Measurements from ENCODE around the gene APBB1IP.
"Not testable (repeated sequence)": the region's sequence is repeated elsewhere in the genome, so short reads cannot be mapped to it uniquely, and the experiment has no call there.

The APBB1IP gene

DNA sequence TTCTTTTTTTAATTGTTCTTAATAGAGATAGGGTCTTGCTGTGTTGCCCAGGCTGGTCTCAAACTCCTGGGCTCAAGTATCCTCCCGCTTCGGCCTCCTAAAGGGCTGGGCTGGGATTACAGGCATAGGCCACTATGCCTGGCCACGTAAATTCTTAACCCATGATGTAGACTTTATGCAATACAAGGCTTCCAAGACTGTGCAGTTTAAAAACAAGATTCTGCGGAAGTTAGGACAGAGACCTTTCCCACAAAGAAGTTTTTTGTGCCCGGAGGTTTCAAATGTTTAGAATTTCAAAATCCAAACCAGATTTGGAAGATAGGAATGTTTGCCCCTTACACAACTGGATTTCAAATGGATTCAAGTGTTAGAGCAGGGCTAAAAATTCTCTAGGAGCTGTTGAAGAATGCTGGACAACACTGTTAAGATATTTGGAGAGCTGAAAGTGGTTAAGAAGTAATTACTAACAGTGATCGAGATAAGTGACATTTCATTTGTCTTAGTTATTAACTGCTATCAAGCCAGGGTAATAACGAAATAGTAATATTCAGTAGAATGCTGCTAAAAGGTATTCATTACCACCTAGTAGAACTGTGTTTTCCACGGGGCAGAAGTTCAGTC is 7.4 kb downstream of the APBB1IP start:
- no peak for DNase-seq

DNA sequence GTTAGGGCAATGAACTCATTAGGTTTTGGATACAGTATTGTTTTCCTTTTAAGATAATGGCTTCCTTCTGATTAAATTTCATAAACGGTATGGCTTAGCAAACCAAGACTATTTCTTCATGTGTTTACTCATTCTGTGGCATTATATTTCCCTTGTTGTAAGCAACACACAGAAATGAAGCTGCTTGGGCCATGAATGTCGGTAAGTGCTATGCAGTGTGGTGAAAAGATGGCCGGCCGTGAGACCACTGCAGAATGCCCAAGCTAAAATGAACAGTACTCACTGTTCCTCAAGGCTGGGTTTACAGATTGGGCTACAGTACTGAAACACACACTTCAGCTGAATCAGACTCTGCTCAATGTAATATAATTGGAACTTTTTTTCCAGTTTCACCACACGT is 8.1 kb downstream of the APBB1IP start:
- DNase-seq = no peak

DNA sequence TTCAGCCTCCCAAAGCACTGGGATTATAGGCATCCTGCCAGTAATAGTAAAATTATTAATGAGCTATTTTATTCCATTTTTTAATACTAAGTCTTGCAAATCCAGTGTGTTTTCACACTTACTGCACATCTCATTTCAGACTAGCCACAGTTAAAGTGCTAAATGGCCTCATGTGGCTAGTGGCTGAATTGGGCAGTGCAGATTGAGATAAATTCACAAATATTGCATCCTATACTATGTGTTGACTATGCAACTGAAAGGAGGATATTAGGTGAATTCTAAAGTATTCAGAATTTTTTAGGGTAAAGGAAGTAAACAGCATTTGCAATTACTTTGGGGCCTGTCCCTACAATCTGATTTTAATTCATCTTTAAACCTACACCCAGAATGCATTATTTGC is 10.2 kb downstream of the APBB1IP start:
- no peak for DNase-seq

DNA sequence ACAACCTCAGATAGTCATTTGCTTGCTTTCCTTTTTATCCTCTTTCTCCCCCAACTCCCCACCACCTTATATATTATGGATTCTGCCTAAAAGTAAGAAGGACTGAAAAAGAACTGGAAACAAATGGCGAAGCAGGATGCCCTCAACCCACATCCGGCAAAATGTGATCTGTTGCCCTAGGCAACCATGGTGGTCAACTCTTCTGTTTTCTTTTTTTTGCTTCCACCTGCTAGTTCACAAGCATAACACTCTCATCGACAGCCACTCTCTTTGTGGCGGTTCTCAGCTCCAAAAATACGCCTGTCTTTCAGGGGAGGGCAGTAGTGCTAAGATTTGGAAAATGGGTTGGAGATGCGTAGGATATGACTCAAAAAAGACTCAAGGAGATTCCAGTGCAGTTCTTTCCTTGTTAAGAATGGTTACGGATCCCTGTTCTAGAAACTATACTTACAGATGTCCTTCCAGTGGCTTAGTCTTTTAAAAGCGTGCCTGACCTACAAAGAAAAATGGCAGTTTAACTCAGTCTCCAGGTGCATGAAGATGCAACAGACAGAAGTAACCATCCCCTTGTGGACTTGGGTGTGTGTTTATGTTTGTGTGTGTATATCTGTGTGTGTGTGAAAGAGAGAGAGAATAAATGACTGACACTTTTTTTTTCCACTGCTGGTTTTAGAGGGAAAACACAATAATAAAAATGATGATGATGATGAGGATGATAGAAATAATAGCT is 10.7 kb downstream of the APBB1IP start:
- DNase-seq = peak; percentile 58

DNA sequence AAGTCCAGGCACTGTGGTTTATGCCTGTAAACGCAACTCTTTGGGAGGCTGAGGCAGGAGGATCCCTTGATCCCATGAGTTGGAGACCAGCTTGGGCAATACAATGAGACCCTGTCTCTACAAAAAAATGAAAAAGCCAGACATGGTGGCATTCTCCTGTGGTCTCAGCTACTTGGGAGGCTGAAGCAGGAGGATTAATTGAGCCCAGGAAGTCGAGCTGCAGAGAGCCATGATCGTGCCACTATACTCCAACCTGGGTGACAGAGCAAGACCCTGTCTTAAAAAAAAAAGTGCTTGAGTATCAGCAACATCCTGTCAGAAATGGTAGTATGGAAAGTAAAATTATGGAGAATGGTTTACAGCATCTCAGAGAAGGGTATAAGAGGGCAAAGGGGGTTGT is 11.6 kb downstream of the APBB1IP start:
- no peak for DNase-seq

DNA sequence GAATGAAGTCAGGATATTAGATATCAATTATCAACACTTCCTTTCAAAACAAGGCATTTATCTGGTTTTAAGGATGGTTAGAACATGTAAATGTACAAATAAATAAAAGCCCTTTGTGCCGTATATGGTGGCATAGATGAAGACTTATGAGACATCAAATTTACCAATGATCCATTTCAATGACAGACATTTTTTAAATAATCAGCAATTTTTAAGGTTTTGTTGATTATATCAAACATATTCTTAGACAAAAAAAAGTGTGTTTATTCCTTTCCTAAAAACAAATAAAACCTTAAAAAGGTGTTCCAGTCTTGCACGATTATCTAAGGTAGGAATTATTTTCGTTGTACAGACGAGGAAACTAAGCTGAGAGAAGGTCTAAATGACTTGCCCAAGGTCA is 13.8 kb downstream of the APBB1IP start:
- DNase-seq = no peak

DNA sequence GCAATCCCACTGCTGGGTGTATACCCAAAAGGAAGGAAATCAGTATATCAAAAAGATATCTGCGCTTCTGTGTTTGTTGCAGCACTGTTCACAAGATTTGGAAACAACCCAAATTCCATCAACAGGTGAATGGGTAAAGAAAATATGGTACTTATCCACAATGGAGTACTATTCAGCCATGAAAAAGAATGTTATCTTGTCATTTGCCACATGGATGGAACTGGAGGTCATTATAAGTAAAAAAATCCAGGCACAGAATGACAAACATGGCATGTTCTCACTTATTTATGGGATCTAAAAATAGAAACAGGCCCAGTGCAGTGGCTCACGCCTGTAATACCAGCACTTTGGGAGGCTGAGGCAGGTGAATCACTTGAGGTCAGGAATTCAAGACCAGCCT is 15.7 kb downstream of the APBB1IP start:
- DNase-seq = no peak

DNA sequence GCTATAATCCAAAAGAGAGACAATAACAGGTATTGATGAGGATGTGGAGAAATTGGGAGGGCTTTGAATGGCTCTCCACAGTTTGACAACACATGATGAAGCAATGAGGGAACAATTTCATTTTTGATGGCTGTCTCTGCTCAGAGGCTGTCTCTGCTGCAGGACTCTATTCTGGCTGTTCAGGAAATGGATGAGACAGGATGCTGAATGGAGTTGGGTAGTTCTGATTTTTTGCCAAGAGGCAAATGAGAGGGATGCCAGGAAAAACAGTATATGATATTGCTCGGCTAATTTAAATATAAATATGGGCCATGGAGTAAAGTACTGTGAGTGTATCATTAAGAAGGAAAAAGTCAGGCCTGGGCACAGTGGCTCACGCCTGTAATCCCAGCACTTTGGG is 16.8 kb downstream of the APBB1IP start:
- no peak for DNase-seq

DNA sequence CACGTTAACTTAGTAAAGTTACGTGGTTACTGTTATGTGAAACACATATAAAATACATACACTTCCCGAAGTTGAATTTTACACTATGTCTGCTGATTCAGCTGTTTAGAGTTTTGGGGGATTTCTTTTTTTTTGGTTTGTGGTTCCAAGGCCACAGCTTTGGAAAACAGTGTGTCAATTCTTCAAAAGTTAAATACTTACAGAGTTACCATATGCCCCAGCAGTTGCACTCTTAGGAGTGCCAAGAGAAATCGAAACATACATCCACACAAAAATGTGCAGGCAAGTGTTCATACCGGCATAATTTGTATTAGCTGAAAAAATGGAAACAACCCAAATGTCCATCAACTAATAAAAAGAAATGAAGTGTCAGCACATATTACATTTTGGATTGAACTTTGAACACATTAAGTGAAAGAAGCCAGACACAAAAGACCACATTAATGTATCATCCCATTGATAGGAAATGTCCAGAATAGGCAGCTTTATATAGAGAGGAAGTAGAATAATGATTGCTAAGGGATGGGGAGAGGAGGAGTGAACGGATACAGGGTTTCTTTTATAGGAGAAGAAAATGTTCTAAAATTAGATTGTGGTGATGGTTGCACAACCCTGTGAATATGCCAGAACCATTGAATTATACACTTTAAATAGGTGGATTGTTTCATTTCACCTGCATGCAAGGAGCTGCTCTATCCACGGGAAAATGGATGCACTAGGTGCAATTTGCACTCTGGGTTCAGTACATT is 17.6 kb downstream of the APBB1IP start:
- DNase-seq = no peak

DNA sequence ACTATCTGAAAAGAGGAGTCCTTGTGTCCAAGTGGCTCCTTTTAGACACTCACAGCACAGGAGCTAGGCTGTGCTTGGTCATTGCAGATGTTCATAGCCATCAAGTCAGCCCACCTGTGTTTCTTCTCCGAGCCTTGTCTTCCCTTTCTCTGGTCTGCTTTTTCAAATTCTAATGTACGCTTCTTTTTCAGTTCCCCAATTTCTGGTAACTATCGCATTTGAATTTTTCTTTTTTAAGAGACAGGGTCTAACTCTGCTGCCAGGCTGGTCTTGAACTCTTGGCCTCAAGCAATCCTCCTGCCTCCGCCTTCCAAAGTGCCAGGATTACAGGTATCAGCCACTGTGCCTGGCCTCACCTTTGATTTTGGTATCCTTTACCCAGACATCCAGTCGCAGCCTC is 18.9 kb downstream of the APBB1IP start:
- no peak for DNase-seq

DNA sequence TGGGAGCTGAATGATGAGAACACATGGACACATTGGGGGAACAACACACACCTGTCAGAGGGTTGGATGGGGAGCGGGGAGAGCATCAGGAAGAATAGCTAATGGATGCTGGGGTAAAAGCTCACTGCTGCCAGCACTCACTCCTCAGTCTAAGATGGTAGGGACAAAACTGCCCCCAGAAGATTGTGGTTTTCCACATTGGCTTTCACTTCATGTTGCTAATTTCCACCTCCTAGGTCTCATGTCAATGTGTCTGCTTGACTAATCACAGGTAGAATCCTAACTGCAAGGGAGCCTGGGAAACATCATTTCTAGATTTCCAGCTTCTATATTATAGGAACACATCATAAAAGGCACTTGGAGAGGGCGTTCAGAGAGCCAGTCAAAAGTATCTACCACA is 22.6 kb downstream of the APBB1IP start:
- no peak for DNase-seq

DNA sequence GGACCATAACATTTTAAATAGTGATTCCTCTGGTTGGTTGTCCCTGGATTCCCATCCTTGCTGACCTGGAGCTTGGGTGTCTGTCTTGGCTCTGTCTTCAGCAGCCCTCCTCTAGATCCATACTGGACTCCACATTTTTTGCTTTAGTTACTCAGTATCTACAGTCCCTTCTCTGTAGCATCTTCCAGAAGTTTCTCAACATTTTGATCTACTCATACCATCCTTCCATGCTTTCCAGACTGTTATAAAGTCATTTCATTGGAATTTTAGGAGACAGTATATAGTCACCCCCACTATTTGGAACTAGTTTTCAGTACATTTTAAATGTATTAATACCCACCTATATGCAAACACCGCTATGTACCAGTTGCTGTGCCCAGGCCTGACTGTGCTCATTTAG is 25.8 kb downstream of the APBB1IP start:
- DNase-seq = no peak

DNA sequence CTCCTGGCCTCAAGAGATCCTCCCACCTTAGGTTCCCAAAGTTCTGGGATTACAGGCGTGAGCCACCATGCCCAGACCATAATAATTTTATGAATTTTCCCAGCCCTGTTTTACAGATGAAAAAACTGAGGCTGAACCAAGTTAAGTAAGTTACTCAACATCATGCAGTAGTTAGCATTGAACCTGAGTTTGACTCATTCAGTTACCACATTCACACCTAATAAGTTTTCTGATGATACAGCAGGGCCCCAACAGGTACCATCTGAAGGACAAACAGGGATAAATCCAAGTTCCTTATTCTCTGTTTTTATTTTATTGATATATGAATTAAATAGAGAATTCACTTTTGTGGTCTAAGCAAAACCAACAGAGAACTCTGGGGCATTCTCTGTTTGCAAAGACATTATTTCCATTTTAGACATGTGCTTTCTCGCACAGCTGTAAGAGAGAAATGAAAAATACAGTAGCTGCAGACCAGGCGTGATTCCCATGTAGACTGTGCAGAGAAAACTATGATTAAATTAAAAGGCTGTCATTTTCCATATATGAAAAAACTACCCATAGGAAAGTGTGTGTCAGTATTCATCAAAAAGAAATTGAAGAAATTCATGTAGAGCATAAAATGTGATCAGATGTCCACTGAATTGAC is 26.6 kb downstream of the APBB1IP start:
- DNase-seq = no peak

DNA sequence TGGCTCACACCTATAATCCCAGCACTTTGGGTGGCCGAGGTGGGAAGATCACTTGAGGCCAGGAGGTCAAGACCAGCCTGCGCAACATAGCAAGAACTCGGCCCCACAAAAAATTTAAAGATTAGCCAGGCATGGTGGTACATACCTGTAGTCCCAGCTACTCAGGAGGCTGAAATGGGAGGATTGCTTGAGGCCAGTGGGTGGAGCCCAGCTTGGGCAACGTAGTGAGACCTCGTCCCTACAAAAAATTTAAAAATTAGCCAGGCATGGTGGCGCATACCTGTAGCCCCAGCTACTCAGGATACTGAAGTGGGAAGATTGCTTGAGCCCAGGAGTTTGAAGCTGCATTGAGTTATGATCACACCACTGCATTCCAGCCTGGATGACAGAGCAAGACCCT is 28.4 kb downstream of the APBB1IP start:
- DNase-seq = not testable (repeated sequence)

DNA sequence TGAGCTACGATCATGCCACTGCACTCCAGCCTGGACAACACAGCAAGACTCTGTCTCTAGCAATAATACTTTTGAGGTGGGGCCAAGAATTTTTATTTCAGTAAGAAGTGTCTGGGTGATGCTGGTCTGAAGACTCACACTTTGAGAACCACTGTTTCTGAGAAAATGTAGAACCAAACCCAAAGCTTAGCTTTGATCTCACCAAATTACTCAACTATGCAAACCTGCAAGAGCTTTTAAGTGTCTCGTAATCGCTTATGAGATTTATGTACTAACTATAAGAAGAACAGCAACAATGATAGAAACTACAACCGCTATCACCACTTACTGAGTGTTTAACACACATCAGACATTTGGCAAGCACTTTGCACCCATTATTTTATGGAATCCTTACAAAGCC is 29.5 kb downstream of the APBB1IP start:
- DNase-seq = no peak

DNA sequence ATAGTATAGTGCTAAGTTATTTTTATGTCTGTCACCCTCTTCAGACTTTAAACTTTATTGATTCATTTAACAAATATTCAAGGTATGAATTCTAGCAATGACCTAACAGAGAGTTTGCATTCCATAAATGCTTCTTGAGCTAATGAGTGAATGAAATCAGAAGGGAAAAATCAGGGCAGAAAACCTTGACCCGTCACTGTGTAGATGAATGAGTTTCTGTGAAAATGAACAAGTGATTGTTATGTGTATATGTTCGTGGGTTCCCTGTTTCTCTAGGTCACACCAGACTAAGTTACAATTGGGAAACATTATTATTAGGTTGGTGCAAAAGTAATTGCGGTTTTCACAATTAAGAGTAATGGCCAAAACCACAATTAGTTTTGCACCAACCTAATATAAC is 30.1 kb downstream of the APBB1IP start:
- no peak for DNase-seq

DNA sequence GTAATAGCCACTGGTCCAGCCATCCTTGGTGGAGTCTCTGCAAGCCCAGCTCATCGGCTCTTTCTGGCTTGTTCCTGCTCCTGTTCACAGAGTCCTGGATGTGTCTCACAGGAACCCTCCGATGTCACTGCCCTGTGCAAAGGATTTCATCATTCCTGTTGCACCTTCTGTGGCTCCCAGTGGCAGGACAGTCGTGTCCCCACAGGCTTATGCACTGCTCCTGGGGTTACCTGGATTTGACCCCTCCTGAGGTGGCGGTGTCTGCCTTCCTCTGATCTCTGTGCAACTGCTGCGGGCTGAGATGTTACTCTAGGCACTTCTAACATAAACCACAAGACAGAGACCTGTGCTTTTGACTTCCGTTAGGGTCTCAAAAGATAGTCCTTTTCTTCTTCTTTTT is 30.6 kb downstream of the APBB1IP start:
- peak; percentile 46 for DNase-seq

DNA sequence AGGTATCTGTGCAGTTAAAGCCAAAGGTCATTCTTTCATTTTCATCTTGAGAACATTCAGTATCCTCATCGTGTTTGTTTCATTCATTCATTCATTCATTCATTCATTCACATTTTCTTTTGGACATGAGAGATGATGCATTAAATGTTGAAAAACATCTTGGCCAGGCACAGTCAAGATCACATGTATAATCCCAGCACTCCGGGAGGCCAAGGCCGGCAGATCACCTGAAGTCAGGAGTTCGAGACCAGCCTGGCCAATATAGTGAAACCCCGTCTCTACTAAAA is 34.3 kb downstream of the APBB1IP start:
- DNase-seq = no peak

DNA sequence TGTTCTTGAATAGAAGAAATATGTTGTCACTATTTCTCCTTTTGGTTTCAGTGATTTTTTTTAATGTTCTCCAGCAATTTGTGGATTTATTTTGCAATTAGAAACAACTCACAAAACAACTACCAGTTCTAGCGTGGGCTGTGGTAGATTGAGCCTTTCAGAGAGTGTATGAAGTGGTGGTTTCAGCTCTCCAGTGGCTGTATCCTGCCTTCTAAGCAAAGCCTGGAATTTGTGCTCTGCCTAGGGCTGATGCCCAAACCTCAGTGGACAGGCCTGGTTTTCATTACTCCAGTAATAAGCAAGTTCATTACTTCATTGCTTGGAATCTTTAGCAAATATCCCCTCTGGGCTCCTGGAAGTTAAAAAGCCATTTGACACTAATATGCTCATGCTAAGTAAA is 35.9 kb downstream of the APBB1IP start:
- DNase-seq = no peak

DNA sequence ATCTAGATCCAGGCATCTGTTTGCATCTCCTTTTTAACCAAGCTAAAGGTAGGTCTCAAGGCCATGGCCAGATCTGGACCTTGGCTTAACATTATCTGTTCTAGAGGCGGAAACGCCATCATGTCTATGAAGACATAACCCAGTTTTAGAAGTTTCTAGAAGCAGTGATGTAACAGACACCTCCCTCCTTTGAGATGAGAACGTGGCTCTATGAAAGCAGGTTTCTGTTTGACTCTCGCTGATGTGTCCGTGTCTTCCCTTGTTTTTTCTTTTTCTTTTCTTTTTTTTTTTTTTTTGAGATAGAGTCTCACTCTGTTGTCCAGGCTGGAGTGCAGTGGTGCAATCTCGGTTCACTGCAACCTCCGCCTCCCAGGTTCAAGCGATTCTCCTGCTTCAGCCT is 36.7 kb downstream of the APBB1IP start:
- not testable (repeated sequence) for DNase-seq

DNA sequence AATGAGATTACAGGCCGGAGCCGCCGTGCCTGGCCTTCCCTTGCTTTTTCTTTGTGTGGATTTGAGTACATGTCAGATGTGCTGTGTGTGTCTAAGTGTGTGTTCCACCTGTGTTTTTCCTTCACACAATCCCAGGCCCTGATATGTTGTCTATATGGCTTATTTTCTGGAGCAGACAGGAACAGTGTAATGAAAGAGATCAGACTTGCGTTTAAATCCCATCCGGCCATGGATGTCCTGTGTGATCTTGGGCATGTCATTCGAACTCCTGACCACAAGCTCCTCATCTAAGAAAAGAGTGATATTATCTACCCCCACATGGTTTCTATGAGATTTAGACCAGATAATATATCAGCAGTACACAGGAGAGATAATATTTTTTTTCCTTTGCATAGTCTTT is 37.2 kb downstream of the APBB1IP start:
- DNase-seq = no peak

DNA sequence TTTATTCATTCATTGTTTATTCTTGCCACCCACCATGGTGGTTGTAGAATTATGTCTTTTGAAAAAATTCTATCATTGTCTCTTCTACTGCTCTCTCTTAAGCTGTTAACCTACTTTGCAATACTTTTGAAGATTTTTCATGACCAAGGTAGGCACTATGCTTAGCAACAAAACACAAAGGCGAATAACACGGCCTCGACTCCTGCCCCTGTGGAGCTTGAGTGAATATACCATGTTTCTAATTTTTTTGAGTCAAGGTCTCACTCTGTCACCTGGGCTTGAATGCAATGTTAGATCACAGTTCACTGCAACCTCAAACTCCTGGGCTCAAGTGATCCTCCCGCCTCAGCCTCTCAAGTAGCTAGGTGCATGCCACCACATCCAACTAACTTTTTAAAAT is 39.4 kb downstream of the APBB1IP start:
- no peak for DNase-seq

DNA sequence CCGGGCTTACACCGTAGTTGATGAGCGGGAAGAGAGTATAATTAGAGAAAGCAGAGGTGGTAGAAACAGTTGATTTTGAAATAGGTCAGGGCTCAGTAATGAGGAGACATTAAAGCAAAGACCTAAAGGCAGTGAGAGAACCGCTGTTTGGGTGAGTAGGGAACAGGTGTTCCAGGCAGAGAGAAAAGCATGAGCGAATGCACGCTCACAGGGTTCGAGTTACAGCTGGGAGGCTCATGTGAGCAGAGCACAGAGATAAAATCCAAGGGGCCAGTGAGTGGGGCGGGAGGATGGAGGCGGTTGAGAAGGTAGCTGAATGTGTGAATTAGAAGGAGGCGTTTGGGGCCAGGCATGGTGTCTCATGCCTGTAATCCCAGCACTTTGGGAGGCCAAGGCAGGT is 39.9 kb downstream of the APBB1IP start:
- DNase-seq = no peak
